NK-92 treated with Interleukin-12 subunit alpha and Interleukin-12 subunit beta, amount 100 ng/mL, for 24 hours (cell line): ENCODE measurements around the gene EXOG.

Source experiments
- DNase-seq: peaks from one replicate; lab custom pipeline; 2025; lab: John Stamatoyannopoulos, UW

Gene EXOG

DNA sequence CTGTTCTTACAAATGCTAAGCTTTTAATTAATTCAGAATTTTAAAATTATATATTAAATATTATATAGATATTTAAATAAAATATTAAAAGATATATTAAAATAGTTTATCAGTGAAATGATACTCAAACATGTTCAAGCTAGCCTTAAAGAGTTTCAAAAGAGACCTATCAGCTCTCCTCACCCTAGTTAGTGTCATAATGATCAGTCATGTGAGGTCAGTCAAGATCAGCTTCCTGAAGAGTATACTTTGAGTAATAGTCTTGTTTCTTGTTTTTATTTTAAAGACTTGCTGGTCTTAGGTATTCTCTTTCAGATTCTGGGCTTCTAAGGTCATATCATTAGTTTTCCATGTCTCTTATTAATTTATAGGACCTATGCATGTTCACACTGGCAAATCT is 14.5 kb downstream of the EXOG start:
- DNase-seq = no peak

DNA sequence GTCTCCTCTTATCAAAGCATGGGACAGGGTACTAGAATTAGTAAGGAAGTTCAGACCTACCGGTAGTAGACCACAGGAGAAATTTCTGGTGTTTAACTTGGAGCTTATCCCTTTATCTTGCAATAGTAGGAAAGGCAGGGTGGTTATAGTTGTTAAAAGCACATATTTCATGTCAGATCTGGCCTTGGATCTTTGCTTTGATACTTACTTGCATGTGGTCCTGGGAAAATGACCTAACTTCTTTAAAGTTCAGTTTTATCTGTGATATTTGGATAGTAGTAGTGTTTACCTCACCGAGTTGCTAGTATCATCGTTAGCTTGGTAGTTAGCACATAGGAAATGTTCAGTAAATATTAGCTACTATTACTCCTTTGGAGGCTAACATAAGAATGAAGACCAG is 15.4 kb downstream of the EXOG start:
- no peak for DNase-seq

DNA sequence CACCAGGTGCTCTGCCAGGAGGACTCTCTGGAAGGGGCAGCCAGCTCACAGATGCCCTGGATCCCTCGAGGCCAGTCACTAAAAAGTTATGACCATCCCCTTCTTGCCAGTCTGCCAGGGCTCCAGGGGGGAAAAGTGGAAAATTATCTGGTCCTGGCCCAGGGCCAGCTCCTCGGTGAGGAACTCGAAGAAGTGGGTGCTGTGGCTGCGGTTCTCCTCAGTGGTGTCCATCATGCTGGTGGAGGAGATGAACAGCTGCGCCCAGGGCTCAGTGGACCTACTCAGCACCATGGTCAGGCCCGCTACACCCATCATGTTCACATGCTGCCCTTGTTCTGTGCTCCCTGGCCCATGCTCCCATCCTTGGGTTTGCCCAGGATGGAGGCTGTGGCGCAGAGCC is 19.2 kb downstream of the EXOG start:
- DNase-seq = no peak

DNA sequence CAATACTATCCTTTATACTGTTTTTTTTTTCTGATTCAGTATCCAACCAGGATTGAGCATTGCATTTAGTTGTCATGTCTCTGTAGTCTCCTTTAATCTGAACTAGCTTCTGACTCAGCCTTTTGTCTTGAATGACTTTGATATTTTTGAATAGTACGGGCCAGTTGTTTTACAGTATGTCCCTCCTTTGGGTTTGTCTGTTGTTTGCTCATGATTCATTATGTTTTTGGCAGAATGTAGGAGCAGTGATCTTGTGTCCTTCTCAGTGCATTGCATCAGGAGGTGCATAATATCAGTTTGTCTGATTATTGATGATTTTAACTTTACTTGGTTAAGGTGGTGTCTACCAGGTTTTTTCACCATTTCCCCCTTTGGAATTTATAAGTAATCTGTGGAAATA is 20.5 kb downstream of the EXOG start:
- DNase-seq = no peak

DNA sequence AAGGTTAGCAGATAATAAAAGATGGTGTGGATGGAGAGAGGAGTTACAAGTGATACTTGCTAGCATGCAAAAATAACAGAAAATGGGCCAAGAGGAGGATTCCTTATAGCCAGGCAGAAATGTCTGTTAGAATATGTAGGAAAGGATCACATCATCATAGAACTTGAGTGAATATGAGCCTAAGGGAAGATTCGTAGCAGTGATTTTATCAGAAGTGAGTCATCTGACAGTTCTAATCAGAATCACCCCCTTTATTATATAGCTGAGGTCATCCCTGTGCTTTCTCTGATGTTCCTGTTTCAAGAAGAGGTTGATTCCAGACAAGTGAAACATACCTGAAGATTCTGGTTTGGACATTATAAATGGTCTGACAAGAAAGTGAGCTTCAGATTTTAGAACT is 22.9 kb downstream of the EXOG start:
- no peak for DNase-seq

DNA sequence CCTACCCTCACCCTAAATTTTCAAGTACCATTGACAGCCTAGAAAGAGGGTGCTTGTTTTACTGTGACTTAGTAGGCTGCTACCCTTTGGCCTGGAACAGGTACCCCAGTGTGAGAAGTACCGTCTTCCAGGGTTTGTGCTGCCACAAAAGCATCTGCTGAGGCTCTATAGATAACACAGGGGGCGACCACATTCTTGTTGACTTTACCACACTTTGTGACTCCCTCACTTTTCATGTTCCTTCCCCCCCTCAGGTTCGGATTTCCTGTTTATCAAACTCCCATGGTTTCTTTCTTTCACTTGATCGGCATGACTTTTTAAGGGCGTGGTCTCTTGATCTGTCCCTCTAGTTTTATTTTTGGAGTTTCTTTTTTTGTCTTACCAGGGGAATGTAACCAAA is 23.5 kb downstream of the EXOG start:
- DNase-seq = no peak

DNA sequence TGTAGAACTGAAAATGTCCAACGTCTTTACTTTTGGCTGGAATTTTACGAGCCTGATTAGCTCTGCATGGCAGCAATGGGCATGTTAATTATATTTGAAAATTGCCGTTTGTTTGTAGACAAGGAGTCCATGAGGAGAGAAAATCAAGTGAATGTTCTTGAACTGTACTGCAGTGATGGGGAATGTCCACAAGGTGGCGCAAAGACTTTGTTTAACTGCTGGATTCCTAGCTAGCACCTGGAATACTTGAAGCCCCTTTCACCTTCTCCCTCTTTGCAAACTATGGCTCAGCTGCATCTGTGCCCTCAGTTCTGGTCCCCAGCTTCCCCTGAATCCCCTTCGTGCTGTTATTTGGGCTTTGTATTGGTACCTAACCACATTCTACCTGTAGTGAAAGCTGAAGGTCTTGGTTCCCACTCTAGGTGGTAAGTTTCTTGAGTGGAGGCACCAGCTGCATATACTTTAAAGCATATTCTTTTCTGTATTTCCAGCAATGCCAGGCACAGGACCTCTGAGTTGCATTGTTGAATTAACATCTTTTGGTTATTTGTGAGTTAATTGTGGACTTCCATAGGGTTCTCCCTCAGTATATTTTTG is 25.3 kb downstream of the EXOG start:
- DNase-seq = no peak

DNA sequence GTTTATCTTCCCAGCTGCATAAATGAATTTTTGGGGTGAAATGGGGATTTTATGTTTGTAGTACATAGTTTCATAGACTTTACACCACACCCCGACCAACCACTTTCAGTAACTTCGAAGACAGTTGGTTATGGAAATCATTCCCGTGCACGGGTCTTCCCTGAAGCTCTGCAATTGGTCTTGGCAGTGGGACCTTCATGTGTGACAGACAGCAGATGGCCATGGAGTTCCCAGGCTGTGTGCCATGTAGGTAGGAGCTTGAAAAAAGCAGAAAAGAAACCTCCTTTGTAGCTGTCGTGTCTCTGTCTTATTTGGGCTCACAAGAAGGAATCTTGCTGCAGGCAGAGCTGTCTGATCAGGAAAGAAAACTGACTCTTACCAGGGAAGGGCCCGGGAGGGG is 25.9 kb downstream of the EXOG start:
- no peak for DNase-seq

DNA sequence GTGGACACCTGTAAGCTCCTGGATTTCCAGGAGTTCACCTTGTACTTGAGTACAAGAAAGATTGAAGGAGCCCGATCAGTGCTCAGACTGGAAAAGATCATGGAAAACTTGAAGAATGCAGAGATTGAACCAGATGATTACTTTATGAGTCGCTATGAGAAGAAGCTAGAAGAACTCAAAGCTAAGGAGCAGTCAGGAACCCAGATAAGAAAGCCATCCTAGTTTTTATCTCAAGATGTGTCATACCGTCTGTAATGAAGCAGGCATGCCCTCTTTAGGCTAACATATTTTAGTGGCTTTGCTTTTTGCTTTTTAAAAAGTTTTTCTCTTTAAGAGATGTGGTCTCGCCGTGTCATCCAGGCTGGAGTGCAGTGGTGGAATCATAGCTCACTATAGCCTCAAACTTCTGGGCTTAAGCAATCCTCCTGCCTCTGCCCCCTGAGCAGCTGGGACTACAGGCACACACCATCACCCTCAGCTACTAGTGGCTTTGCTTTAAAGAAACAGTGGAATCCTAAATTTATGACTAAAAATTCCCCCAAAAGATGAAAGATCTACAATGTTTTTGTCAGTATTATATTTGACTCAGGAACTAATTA is 28.1 kb downstream of the EXOG start:
- no peak for DNase-seq

DNA sequence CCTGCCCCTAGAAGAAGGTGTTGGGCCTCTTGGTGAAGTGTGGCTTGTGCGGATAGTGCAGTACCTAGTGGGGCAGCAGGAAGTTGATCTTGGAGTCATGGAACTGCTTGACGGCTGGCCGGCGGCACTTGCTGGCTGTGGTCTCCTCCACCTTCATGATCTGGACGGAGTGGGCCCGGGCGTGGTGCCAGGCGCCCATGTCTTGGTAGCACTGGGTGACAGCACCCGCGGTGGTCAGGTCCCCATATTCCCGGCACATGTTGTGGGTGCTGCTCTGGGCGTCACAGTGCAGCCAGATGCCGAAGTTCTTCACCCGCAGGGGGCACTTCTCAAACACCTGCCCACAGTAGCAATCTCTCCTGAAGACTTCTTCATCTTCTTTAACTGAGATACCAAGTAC is 30.7 kb downstream of the EXOG start:
- no peak for DNase-seq

DNA sequence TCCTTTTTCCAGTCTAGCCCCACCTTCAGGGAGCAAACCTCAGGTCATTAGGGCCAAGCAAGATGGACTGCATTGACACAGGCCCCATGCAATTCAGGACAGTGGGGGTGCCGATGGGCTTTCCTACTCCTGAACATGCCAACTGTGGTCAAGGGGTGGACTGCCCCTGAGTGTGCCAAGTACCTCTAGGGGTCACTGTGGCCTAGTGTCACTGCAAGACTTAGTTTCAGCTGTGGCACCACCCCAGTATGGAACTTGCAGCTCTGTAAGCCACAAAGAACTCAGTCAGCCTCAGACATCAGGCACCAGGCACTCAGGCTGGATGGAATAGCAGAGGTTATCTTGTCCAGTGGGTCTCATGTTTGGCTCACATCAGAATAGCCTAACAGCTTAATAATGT is 32.3 kb downstream of the EXOG start:
- DNase-seq = no peak

DNA sequence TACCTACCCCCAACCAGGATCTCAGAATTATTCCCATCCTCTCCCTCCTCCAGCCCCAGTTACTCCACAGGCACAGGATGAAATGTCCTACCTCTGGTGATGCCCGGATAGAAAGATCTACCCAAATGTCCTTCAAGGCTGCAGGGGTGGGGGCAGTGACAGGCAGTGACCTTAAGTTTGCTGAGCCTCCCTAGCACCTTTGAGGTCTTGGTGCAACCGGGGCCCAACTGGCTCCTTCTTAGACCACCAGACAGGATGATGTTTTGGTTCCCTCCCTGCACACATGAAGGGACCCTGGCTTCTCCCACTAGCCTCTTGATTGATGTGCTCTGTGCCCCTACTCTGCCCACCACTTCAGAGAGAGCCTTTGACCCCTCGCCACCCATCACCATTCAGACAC is 36.4 kb downstream of the EXOG start:
- DNase-seq = no peak

DNA sequence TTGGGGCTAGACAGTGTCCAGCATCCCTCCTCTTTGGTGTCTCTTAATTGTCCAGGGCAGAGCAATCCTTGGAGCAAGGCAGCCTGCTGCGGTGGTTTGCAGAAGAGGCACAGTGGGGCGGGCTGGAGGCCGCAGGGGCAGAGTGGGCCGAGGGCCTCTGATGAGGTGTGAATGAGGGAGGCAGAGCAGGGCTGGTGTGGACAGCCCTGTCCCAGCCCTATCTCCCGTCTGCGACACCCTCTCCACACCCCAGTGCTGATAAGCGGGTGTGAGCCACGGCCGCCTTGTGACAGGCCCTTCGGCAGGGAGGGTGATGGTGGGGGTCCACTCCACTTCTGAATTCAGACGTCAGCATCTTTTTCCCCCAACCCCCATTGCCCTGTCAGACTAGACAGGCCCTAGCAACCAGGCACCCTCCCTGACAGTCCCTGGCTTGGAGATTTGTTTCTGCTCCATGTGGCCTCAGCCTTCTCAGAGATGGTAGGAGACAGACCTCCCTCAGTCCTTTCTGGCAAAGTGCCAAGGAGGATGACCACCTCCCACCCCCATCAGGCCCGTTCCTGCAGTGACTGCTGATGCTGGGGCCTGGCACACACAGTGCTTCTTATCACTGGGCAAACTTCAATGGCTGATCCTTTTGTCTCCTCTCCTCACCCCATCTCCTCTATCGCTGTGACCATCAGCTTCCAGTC is 37.3 kb downstream of the EXOG start:
- DNase-seq = no peak

DNA sequence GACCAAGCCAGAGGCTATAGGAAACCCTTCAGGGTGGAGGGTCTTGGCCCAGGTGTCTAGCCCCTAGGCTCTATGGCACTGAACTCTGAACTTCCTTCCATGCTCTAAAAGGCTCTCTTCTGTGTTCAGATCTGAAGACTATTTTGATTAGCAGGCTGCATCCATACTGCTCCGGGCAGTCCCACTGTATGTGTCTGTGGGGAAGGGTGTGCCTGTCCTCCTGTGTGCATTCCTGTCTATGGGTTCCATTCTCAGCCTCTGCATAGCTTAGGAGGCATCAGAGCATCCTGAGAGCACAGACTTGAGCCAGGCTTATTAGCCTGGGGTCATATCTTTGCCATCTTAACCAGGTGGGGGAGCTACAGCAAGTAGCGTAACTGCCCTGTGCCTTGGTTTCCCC is 38.0 kb downstream of the EXOG start:
- DNase-seq = no peak

DNA sequence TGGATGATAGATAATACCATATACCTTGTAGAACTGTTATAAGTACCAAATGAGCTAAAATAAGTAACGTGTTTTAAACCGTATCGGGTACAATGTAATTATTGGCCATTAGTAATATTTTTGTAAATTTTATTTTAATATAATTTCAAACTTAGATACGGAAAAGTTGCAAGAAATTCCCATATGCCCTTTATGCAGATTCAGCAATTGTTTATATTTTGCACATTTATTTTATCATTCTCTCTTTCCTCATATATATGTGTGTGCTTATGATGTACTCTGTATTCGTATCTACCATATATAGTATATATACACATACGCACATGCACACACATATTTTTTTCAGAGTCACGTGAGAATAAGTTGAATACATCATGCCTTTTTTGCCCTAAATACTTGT is 38.5 kb downstream of the EXOG start:
- DNase-seq = no peak

DNA sequence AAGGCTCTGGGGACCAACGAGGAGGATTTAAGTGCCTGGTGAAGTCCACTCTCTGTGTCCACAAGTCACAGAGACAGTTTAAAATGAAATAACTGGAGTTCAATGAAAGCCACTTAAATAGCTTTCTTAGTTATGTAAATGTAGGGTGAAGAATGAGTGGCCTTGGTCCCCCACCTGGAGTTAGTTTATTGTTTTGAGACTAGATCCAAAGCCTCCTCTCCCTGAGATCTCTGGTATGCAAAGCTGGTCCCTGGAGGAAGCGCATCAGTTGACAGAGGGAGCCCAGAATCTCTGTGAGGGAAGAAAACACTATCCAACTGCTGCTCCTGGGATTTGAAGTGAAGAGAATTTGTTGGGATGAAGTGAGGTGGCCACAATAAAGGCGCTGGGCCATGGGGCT is 40.5 kb downstream of the EXOG start:
- no peak for DNase-seq

DNA sequence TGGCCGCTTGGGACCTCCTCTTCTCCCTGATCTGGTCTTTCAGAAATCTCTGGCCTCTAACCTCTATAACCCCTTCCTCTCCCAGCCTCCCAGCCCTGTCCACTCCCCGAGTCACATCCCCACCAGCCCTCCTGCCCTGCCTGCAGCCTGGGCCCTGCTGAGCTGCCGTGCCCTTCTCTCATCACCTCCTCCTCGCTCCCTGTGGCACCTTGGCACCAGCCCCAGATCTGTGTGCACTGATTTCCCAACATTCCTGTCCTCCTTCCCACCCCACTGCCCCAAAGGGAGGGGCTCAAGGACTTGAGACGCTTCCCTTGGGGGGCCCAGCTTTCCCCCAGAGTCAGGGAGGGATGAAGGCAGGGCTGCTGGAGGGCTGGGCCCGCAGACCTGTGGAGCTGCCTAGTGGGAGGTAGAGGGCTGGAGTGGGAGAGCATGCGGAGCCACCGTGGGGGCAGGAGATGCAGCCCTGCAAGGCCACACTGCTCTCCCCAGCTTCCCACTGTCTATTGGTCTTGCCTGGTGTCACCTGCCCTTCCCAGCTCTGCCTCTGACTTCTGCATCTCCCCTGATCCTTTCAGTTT is 42.7 kb downstream of the EXOG start:
- DNase-seq = no peak

DNA sequence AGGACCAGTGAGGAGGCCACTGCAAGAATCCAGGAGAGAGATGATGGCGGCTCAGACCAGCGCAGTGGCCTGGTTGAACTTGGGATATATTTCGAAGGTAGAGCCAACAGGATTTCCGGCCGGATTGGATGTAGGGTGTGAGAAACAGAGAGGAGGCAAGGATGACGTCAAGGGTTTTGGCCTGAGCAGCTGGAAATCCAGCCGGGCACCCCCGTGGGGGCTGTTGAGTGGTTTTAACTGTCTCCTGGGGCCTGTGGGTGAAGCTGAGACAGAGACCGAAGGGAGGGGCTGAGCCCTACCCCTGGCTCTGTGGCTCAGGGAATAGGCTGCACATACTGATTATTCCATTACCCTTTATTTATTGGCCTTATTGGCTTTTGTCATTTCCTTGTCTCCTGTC is 45.7 kb downstream of the EXOG start:
- no peak for DNase-seq

DNA sequence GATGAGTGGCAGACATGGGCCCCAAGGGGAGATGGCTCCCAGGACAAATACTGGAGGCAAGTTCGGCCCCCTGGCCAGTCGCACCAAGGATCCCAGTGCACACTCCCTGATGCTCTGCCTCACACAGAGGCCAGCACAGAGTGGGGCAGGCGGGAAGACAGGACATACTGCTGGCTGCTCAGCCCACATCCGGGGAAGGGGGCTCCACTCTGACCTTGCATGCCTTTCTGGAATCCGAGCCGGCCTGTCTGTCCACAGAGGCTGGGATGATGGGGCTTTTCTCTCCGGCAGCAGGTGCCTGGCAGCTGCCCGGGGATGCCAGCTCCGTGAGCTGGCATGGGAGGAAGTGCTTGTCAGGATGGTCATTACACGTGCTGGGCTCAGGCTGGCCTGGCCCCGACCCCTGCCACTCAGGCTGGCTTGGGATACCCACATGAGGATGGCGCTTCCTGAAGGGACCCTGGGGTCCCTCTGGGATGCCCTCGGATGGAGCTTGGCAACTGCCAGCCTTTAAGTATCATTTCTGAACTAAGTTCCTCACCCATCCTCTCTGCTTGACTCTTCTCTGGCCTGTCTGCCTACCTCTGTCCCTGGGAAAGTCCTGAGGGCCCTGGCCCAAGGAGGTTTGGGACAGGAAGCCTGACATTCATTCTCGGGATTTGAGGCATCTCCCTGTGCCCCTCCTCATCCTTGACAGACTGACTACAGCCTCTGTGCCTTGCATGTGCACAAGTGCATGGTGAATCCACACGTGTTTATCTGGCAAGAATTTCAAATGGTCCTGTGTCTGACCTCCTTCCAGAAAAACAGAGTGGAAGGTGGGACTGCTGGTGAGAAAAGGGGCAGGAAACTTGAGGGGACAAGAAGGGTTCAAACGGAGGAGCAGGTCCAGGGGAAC is 46.5 kb downstream of the EXOG start:
- DNase-seq = no peak

DNA sequence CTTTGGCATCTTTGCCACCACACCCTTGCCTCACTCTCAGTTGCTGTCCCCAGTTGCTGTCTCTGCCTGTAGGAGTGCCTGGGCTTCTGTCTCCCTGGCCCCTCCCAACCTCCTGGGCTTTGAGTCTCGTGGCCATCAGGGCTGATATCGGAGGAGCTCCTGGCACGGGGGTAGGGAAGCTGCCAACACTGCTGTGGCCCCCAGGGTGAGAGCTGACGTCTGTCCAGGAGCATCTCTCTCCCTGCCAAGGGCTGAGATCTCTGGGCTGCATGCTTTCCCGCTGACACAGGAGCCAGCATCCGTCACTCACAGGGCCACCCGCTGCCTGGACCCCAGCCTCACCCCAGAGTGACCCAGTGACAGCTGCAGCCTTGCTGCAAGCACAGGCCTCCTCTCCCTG is 47.4 kb downstream of the EXOG start:
- no peak for DNase-seq

DNA sequence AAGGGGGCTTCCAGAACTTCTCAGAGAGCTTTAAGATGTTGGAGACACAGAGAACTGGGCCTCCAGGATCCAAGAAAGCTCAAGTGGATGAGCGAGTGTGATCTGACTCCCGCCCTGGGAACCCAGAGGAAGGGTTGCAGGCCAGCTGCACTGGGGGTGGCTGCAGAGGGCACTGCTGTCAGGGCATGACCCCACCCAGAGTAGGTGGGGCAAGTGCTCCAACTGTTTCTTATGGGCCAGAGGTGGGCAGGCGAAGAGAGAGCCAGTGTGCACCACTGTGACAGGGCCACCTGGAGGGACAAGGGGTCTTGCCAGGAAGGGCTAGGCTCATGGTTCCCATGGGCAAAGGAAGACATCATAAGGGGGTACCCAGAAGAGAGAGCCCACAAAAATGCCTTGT is 48.8 kb downstream of the EXOG start:
- DNase-seq = no peak

DNA sequence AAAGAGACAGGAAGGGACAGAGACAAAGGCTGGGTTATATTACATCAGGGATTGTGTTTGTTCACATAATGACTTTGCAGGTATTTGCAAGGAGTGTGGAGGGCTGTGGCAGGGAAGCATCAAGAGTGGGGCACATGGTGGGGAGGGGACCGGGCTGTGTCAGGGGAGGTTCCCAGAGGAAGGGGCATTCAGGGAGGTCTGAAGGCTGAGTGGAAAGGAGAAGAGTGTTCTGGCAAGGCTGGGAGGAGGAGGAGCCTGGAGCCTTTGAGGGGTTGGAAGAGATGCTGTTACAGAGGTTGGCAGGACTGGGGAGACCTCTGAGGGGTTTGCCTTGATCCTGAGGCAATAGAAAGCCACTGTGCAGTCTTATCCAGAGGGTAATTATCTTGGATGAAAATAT is 49.4 kb downstream of the EXOG start:
- DNase-seq = no peak

DNA sequence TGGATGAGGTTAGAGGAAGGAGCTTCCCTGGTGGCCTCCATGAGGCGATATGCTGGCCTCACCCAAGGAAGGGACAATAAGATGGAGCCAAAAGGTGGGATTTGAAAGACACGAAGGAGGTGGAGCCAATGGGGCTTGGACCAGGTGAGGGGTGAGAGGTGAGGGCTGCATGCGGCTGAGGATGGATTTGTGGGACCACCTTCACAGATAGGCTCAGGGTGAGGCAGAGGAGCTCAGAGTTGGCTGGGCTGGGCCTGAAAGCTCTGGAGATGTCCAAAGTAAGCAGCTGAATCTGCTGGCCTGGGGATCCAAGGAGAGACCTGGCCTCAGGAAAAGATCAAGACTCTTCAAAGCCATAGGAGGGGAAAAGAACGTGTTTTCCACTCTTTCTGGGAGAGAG is 49.8 kb downstream of the EXOG start:
- DNase-seq = no peak
